GM12878 (cell line): ENCODE data around the gene AP2B1. TPM values are rescaled to one million over a fixed set of nuclear protein-coding genes. Genes with fewer than 3 reads are reported as not detected.

Source experiments
- ATAC-seq: fragments of 200-7000 bp; cut with Tn5 transposase; 3 replicates; pipeline ENCODE4 v1.9.1; 2020; ENCODE audit warnings: mild to moderate bottlenecking, moderate library complexity
- BruUV-seq: library from RNA; stranded (reverse); fragments of 400-500 nt; replicated peaks from 2 replicates; lab custom pipeline; 2021; lab: Mats Ljungman, UMichigan
- CTCF ChIA-PET: fragments of 300-600 bp; sonication (Branson Sonifier 250); formaldehyde crosslinking; extraction: SDS; loops from one replicate; lab custom pipeline; 2021; ENCODE audit warnings: inconsistent platforms; lab: Yijun Ruan, JAX
- POLR2A ChIA-PET: fragments of 350-600 bp; formaldehyde crosslinking; extraction: SDS; loops from one replicate; lab custom pipeline; 2021; ENCODE audit warnings: inconsistent platforms; lab: Charles Lee
- RAD21 ChIA-PET: fragments of 300-600 bp; sonication (Branson Sonifier 250); formaldehyde crosslinking; loops from one replicate; lab custom pipeline; 2023; ENCODE audit warnings: antibody characterized with exemption; ENCODE audit not compliant: unreplicated experiment; lab: Charles Lee
- SMC1A ChIA-PET: fragments of 300-600 bp; sonication (Branson Sonifier 250); formaldehyde crosslinking; loops from one replicate; lab custom pipeline; 2023; ENCODE audit not compliant: unreplicated experiment, uncharacterized antibody; lab: Charles Lee
- DNase-seq: peaks from one replicate; pipeline ENCODE4 v3.0.0-alpha.2; 2011; ENCODE audit warnings: low read depth, low spot score
- FAIRE-seq: peaks from 3 replicates; lab custom pipeline; 2011; peaks lifted over from hg19 to GRCh38; lab: Jason Lieb, UNC
- H2AFZ ChIP-seq: 2 replicates; pipeline ENCODE4 v1.6.0; 2011; ENCODE audit warnings: low read depth, low read length, control low read depth; ENCODE audit not compliant: control insufficient read depth
- H3K27ac ChIP-seq: 2 replicates; pipeline ENCODE4 v1.5.1; 2011; ENCODE audit warnings: control low read depth; ENCODE audit not compliant: control insufficient read depth, insufficient read depth
- H3K27me3 ChIP-seq, 2 experiments: replicated peaks in 1 of 2; 2 replicates each; pipeline versions ENCODE4 v1.6.0 to v1.6.1; 2011; ENCODE audit warnings: low read length in 1 of 2; ENCODE audit not compliant: control insufficient read depth in 2 of 2, insufficient read depth in 2 of 2
- H3K36me3 ChIP-seq, 2 experiments: 2 replicates each; pipeline ENCODE4 v1.5.1; 2011; ENCODE audit warnings: low read length in 1 of 2; ENCODE audit not compliant: control insufficient read depth in 2 of 2, insufficient read depth in 2 of 2
- H3K4me1 ChIP-seq: 2 replicates; pipeline ENCODE4 v1.6.1; 2011; ENCODE audit warnings: mild to moderate bottlenecking, low read length, moderate library complexity, mixed read lengths; ENCODE audit not compliant: control insufficient read depth, insufficient read depth
- H3K4me2 ChIP-seq: 2 replicates; pipeline ENCODE4 v1.6.0; 2011; ENCODE audit warnings: control low read depth; ENCODE audit not compliant: control insufficient read depth, insufficient read depth
- H3K4me3 ChIP-seq: fragments of 200-600 bp; sonication (generic); 2 replicates; pipeline ENCODE4 v1.5.1; 2016
- H3K79me2 ChIP-seq: 2 replicates; pipeline ENCODE4 v1.6.0; 2011; ENCODE audit warnings: low read length; ENCODE audit not compliant: control insufficient read depth, insufficient read depth
- H3K9ac ChIP-seq: 2 replicates; pipeline ENCODE4 v1.8.0; 2011; ENCODE audit warnings: low read length, control low read depth, mixed read lengths; ENCODE audit not compliant: control insufficient read depth, insufficient read depth
- H3K9me3 ChIP-seq: replicated peaks from 3 replicates; pipeline ENCODE4 v1.5.1; 2011; ENCODE audit warnings: mild to moderate bottlenecking, low read length; ENCODE audit not compliant: control insufficient read depth, insufficient read depth
- H4K20me1 ChIP-seq: 2 replicates; pipeline ENCODE4 v1.6.0; 2011; ENCODE audit not compliant: control insufficient read depth, insufficient read depth
- CBX5 ChIP-seq: sonication (generic); IDR thresholded peaks from 2 replicates; pipeline ENCODE4 v1.6.1; 2016; ENCODE audit warnings: low read depth, moderate library complexity, mild to moderate bottlenecking, inconsistent platforms
- CHD4 ChIP-seq: fragments of 200-600 bp; sonication (generic); IDR thresholded peaks from 2 replicates; pipeline ENCODE4 v1.6.1; 2016; ENCODE audit warnings: mild to moderate bottlenecking
- CREM ChIP-seq: IDR thresholded peaks from 2 replicates; pipeline ENCODE4 v1.6.1; 2014; ENCODE audit warnings: antibody characterized with exemption, low read depth
- HSF1 ChIP-seq: fragments of 150-350 bp; IDR thresholded peaks from 2 replicates; pipeline ENCODE4 v1.6.1; 2014; ENCODE audit warnings: mild to moderate bottlenecking, low read depth, low read length
- IRF3 ChIP-seq: fragments of 450-650 bp; IDR thresholded peaks from 2 replicates; pipeline ENCODE4 v1.6.1; 2014; ENCODE audit warnings: mild to moderate bottlenecking
- JUNB ChIP-seq: IDR thresholded peaks from 2 replicates; pipeline ENCODE4 v1.6.1; 2016; ENCODE audit warnings: antibody characterized with exemption, mild to moderate bottlenecking
- MLLT1 ChIP-seq: fragments of 450-650 bp; IDR thresholded peaks from 2 replicates; pipeline ENCODE4 v1.6.1; 2016; ENCODE audit warnings: mild to moderate bottlenecking
- MYC ChIP-seq: IDR thresholded peaks from 2 replicates; pipeline ENCODE4 v1.6.1; 2011; ENCODE audit warnings: mild to moderate bottlenecking, low read length, moderate library complexity, inconsistent platforms; ENCODE audit not compliant: insufficient read depth, insufficient replicate concordance, insufficient read length, severe bottlenecking
- NR2C1 ChIP-seq: fragments of 450-650 bp; IDR thresholded peaks from 2 replicates; pipeline ENCODE4 v1.6.1; 2017; ENCODE audit warnings: antibody characterized with exemption, mild to moderate bottlenecking, moderate library complexity
- NRF1 ChIP-seq: conservative IDR thresholded peaks from 2 replicates; pipeline ENCODE4 v1.6.1; 2011; ENCODE audit warnings: mild to moderate bottlenecking, low read depth, low read length, improper control_type of control experiment
- PAX8 ChIP-seq: fragments of 450-650 bp; IDR thresholded peaks from 2 replicates; pipeline ENCODE4 v1.6.1; 2017; ENCODE audit warnings: mild to moderate bottlenecking, moderate library complexity
- POLR2AphosphoS5 ChIP-seq: IDR thresholded peaks from 2 replicates; pipeline ENCODE4 v1.6.1; 2011; ENCODE audit warnings: mild to moderate bottlenecking, low read length, inconsistent platforms
- RB1 ChIP-seq: fragments of 450-650 bp; formaldehyde crosslinking; IDR thresholded peaks from 2 replicates; pipeline ENCODE4 v1.6.1; 2017; ENCODE audit warnings: mild to moderate bottlenecking, borderline replicate concordance
- TCF3 ChIP-seq: IDR thresholded peaks from 2 replicates; pipeline ENCODE4 v1.6.1; 2012; ENCODE audit warnings: low read depth, mild to moderate bottlenecking, low read length, borderline replicate concordance; ENCODE audit not compliant: insufficient read depth
- ZNF274 ChIP-seq: IDR thresholded peaks from one replicate; pipeline ENCODE4 v1.8.0; 2011; ENCODE audit not compliant: insufficient read length, insufficient read depth
- ZNF687 ChIP-seq: fragments of 450-650 bp; IDR thresholded peaks from 2 replicates; pipeline ENCODE4 v1.6.1; 2017; ENCODE audit warnings: mild to moderate bottlenecking, moderate library complexity
- WGBS: methylation state at CpG from one replicate; pipeline ENCODE4 v1.1.6; 2016; ENCODE audit warnings: low lambda C conversion rate; ENCODE audit not compliant: insufficient replicate concordance, insufficient coverage; ENCODE audit errors: missing lambda C conversion rate; 5-methylcytosine and 5-hydroxymethylcytosine counted together
- in situ Hi-C: fragments of 300-500 bp; cut with MboI; formaldehyde crosslinking; loops from 9 replicates; pipeline ENCODE4 v1.14.3; 2018; ENCODE audit warnings: mixed read lengths
- intact Hi-C: fragments of 100-400 bp; cut with micrococcal nuclease; formaldehyde crosslinking; loops from one replicate; pipeline ENCODE4 v1.14.2; 2022; ENCODE audit not compliant: unreplicated experiment
- polyA plus RNA-seq, 11 experiments: library from polyadenylated mRNA; depleted of rRNA in 4 of 11; unstranded in 6 of 11; stranded (reverse) in 5 of 11; fragments of >200 nt; fragmentation: Nextera tagmentation in 4 of 11; fragmentation: Illumina TruSeq in 1 of 11; extraction: Ambion mirVana in 4 of 11; extraction: Trizol in 1 of 11; gene quantifications; 1 replicate in 1 of 11; 2 replicates in 10 of 11; pipeline versions ENCODE4 v1.2.1 to v1.2.3, GENCODE V29; 2011 to 2016; ENCODE audit warnings: inconsistent platforms in 2 of 11, missing spikeins in 2 of 11, low read depth in 1 of 11
- total RNA-seq, 4 experiments: library from RNA; depleted of rRNA in 3 of 4; stranded (reverse); fragments of >200 nt in 3 of 4; fragmentation: Illumina TruSeq in 1 of 4; extraction: Trizol in 1 of 4; gene quantifications; 2 replicates each; pipeline versions ENCODE4 v1.2.1 to v1.2.3, GENCODE V29; 2013 to 2021

AP2B1 gene
- total and polyA plus RNA-seq, 10 of the 15 experiments (the other 5 are each of a cell fraction or from before 2014, with no cell fraction given), result 18.6 to 112 (median 53.9) TPM

GRCh38 chr17:35603674-35604073, 16.6 kb downstream of the AP2B1 start:
- H3K4me3 ChIP-seq, result no peak overlapping the region
- no peaks in the 10 kb centered on the region for H4K20me1 ChIP-seq
- no TSS peak for BruUV-seq
- intact Hi-C loops (no loop called here), in situ Hi-C loops (no loop called here)
- ChIA-PET RAD21 (no interaction called here), CTCF (interaction anchor here (4.8 kb wide), 1 partner anchor 9 kb away, joined by 32 read pairs; no protein-coding TSS in a partner anchor), POLR2A (interaction anchor here (0.9 kb wide), 1 partner anchor 15 kb away, joined by 3 read pairs; no protein-coding TSS in a partner anchor), SMC1A (interaction anchor here (1.0 to 1.3 kb wide), 2 partner anchors 9 to 15 kb away, joined by 3 read pairs; no protein-coding TSS in a partner anchor)
- ATAC-seq (no peak), DNase-seq (no peak), FAIRE-seq (no peak)
- no peaks in the 10 kb centered on the region for H3K27me3 ChIP-seq
- no peak overlapping the region for H3K27ac ChIP-seq
- H3K4me2 ChIP-seq, result no peak overlapping the region
- H3K9me3 ChIP-seq, result no peaks in the 10 kb centered on the region
- no peak for TF ChIP-seq NRF1
- TF ChIP-seq HSF1, result no peak
- TF ChIP-seq TCF3, result no peak
- no peak for TF ChIP-seq IRF3
- no peak for TF ChIP-seq POLR2AphosphoS5
- no peak for TF ChIP-seq MYC
- TF ChIP-seq NR2C1, result no peak
- TF ChIP-seq MLLT1, result no peak
- no peak for TF ChIP-seq ZNF687
- TF ChIP-seq CBX5, result no peak
- TF ChIP-seq JUNB, result no peak
- TF ChIP-seq CHD4, result no peak
- TF ChIP-seq CREM, result no peak
- TF ChIP-seq RB1, result no peak
- TF ChIP-seq PAX8, result no peak
- TF ChIP-seq ZNF274, result no peak
- WGBS, result over 99% methylated on average over 7 of the region's 7 CpGs
- H3K36me3 ChIP-seq, result peaks cover 0 to 21% of the 10 kb centered on the region in 2 experiments; a peak in 3 of 4 replicates
- H3K4me1 ChIP-seq, result no peaks in the 10 kb centered on the region
- no peaks in the 10 kb centered on the region for H3K79me2 ChIP-seq
- H2AFZ ChIP-seq, result no peak overlapping the region
- no peak overlapping the region for H3K9ac ChIP-seq
